Fibroblast of lung (primary cell): Measurements from ENCODE around the gene JARID2. TPM values are rescaled to one million over a fixed set of nuclear protein-coding genes. Genes with fewer than 3 reads are reported as not detected.

ENCODE experiments used
- DNase-seq, 2 donors: peaks; one replicate each; pipeline versions ENCODE4 v3.0.0 to v3.0.0-alpha.2; 2010; ENCODE audit warnings: low read depth in 2 of 2
- H2AFZ ChIP-seq: 2 replicates; pipeline ENCODE4 v1.5.1; 2012; ENCODE audit warnings: low read length, control low read depth, inconsistent platforms
- H3K27ac ChIP-seq: 2 replicates; pipeline ENCODE4 v1.5.1; 2011; ENCODE audit warnings: low read length, control low read depth; ENCODE audit not compliant: insufficient read depth
- H3K27me3 ChIP-seq: 2 replicates; pipeline ENCODE4 v1.5.1; 2011; ENCODE audit warnings: mild to moderate bottlenecking, low read length; ENCODE audit not compliant: control insufficient read depth, insufficient read depth
- H3K36me3 ChIP-seq: 2 replicates; pipeline ENCODE4 v1.5.1; 2011; ENCODE audit warnings: low read length; ENCODE audit not compliant: control insufficient read depth, insufficient read depth
- H3K4me1 ChIP-seq: 2 replicates; pipeline ENCODE4 v1.5.1; 2011; ENCODE audit warnings: low read length; ENCODE audit not compliant: control insufficient read depth, insufficient read depth; ENCODE audit errors: extremely low read depth
- H3K4me2 ChIP-seq: 2 replicates; pipeline ENCODE4 v1.5.1; 2011; ENCODE audit warnings: low read length, control low read depth; ENCODE audit not compliant: insufficient read depth; ENCODE audit errors: extremely low read depth
- H3K4me3 ChIP-seq, 4 experiments: fragments of 200-600 bp in 1 of 4; sonication (generic) in 1 of 4; replicated peaks in 1 of 4; 2 replicates each; pipeline ENCODE4 v1.5.1; 2011 to 2016; ENCODE audit warnings: low read length in 4 of 4, low read depth in 3 of 4, mild to moderate bottlenecking in 3 of 4, control low read depth in 2 of 4, inconsistent platforms in 1 of 4, mixed read lengths in 1 of 4; ENCODE audit not compliant: insufficient read depth in 1 of 4; ENCODE audit errors: control extremely low read depth in 1 of 4
- H3K79me2 ChIP-seq: 2 replicates; pipeline ENCODE4 v1.5.1; 2012; ENCODE audit warnings: mild to moderate bottlenecking, low read length, inconsistent platforms; ENCODE audit not compliant: control insufficient read depth, insufficient read depth
- H3K9ac ChIP-seq: 2 replicates; pipeline ENCODE4 v1.5.1; 2011; ENCODE audit warnings: mild to moderate bottlenecking, low read length, control low read depth; ENCODE audit not compliant: insufficient read depth
- H3K9me3 ChIP-seq: 2 replicates; pipeline ENCODE4 v1.5.1; 2012; ENCODE audit warnings: low read depth, low read length; ENCODE audit not compliant: control insufficient read depth, insufficient read depth
- H4K20me1 ChIP-seq: 2 replicates; pipeline ENCODE4 v1.5.1; 2011; ENCODE audit warnings: low read length; ENCODE audit not compliant: control insufficient read depth, insufficient read depth; ENCODE audit errors: extremely low read depth
- CTCF ChIP-seq, 2 donors: IDR thresholded peaks in 1 of 2; conservative IDR thresholded peaks in 1 of 2; 1 replicate in 1 of 2; 2 replicates in 1 of 2; pipeline ENCODE4 v1.5.1; 2011 to 2012; ENCODE audit warnings: low read length in 2 of 2, control low read depth in 1 of 2, inconsistent platforms in 1 of 2, low read depth in 1 of 2, mild to moderate bottlenecking in 1 of 2
- EZH2 ChIP-seq: IDR thresholded peaks from 2 replicates; pipeline ENCODE4 v1.5.1; 2012; ENCODE audit warnings: low read length, control low read depth, mild to moderate bottlenecking; ENCODE audit errors: missing control alignments
- polyA plus RNA-seq, 2 donors: library from polyadenylated mRNA; depleted of rRNA in 1 of 2; stranded (reverse) in 1 of 2; unstranded in 1 of 2; fragments of >200 nt; gene quantifications; 2 replicates each; pipeline ENCODE4 v1.2.1, GENCODE V29; 2011 to 2012; ENCODE audit warnings: missing spikeins in 1 of 2
- total RNA-seq: library from RNA; depleted of rRNA; stranded (reverse); fragments of >200 nt; gene quantifications from 2 replicates; pipeline ENCODE4 v1.2.1, GENCODE V29; 2014

The JARID2 gene
- total and polyA plus RNA-seq, 2 donors (not counting 1 experiment from before 2014, with no cell fraction given) = 5.0 to 8.2 TPM

GRCh38 chr6:15516923-15517560, 271.2 kb downstream of the JARID2 start:
- no peaks in the 10 kb centered on the region for H3K27me3 ChIP-seq
- H3K9me3 ChIP-seq = no peaks in the 10 kb centered on the region
- no peak overlapping the region for H2AFZ ChIP-seq
- H3K27ac ChIP-seq = no peak overlapping the region
- H3K36me3 ChIP-seq = peaks cover 17% of the 10 kb centered on the region
- no peak overlapping the region for H3K9ac ChIP-seq
- no peak for DNase-seq
- TF ChIP-seq EZH2 (no peak), CTCF (conservative IDR thresholded peaks at IDR 0.05 in 1 of 2, IDR thresholded peaks at IDR 0.05 in 1 of 2; ENCODE audit: low read depth in 1 of 2, low read length in 2 of 2) (no peak)
- H3K4me1 ChIP-seq = no peaks in the 10 kb centered on the region
- H4K20me1 ChIP-seq = no peaks in the 10 kb centered on the region
- no peaks in the 10 kb centered on the region for H3K79me2 ChIP-seq
- no peak overlapping the region for H3K4me3 ChIP-seq
- no peak overlapping the region for H3K4me2 ChIP-seq

- Histone ChIP-seq H2AFZ (no peak overlapping the region), H3K4me3 (no peak overlapping the region), H3K9me3 (no peaks in the 10 kb centered on the region), H3K4me2 (no peak overlapping the region), H3K27me3 (no peaks in the 10 kb centered on the region), H3K27ac (no peak overlapping the region), H3K79me2 (no peaks in the 10 kb centered on the region), H3K36me3 (peaks cover 18% of the 10 kb centered on the region), H3K4me1 (no peaks in the 10 kb centered on the region), H3K9ac (no peak overlapping the region), H4K20me1 (no peaks in the 10 kb centered on the region)
- DNase-seq = no peak
- TF ChIP-seq CTCF (conservative IDR thresholded peaks at IDR 0.05 in 1 of 2, IDR thresholded peaks at IDR 0.05 in 1 of 2; ENCODE audit: low read depth in 1 of 2, low read length in 2 of 2) (no peak), EZH2 (no peak)
Observed at GRCh38 chr6:15517600-15517999, 271.7 kb downstream of the JARID2 start.

DNA sequence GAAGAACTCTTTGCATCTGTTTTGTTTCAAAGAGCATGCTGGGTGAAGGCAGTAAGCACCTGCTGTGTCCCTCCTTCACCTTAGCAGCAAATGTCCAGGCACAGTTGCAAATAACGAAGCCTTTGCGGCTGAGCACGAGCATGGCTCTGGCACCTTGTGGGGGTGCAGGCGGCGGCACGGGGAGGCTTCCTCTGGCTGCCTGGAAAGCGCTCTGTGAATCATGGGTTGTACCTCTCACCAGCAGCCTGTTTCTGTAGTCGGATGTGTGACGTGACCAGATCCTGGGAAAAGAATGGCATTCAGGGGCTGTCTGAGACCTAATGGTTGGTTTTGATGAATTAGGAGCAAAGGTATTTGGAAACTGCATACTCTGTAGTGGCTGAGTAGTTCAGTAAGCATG, 272.2 kb downstream of the JARID2 start:
- no peaks in the 10 kb centered on the region for H3K27me3 ChIP-seq
- H3K9me3 ChIP-seq = no peaks in the 10 kb centered on the region
- H3K27ac ChIP-seq = no peak overlapping the region
- H3K4me1 ChIP-seq = no peaks in the 10 kb centered on the region
- H3K4me3 ChIP-seq = no peak overlapping the region
- H3K4me2 ChIP-seq = no peak overlapping the region
- H4K20me1 ChIP-seq = no peaks in the 10 kb centered on the region
- no peak for TF ChIP-seq EZH2
- no peak for TF ChIP-seq CTCF (conservative IDR thresholded peaks at IDR 0.05 in 1 of 2, IDR thresholded peaks at IDR 0.05 in 1 of 2; ENCODE audit: low read depth in 1 of 2, low read length in 2 of 2)
- H3K36me3 ChIP-seq = peaks cover 18% of the 10 kb centered on the region
- peak in 1 of 2 donors; percentile 57 for DNase-seq
- no peaks in the 10 kb centered on the region for H3K79me2 ChIP-seq
- no peak overlapping the region for H3K9ac ChIP-seq
- H2AFZ ChIP-seq = no peak overlapping the region
